GM21528 (cell line): ENCODE measurements around the gene CRYZ.
"Not testable (repeated sequence)": the region's sequence is repeated elsewhere in the genome, so short reads cannot be mapped to it uniquely, and the experiment has no call there.

Experiments used
- ATAC-seq: cut with Tn5 transposase; IDR thresholded peaks from one replicate; pipeline ENCODE4 v1.9.1; 2021; ENCODE audit warnings: mild to moderate bottlenecking, moderate library complexity; ENCODE audit not compliant: unreplicated experiment, low FRiP score

Gene CRYZ

GRCh38 chr1:74732960-74733603 lies at the start of gene CRYZ, which contains the start of gene TYW3:
Gene CRYZ, minus strand, starts transcription at chr1:74733050. Its CDS starts 8,229 bp downstream, at chr1:74724821.
Gene TYW3, plus strand, starts transcription at chr1:74733152. Its CDS starts 93 bp downstream, at chr1:74733245.
- ATAC-seq = peak; percentile 75

GRCh38 chr1:74780594-74780993 lies 47.7 kb upstream of the CRYZ start:
- ATAC-seq = no peak

GRCh38 chr1:74779750-74780149 lies 46.9 kb upstream of the CRYZ start:
- ATAC-seq = no peak

GRCh38 chr1:74777525-74777924 lies 44.7 kb upstream of the CRYZ start:
- ATAC-seq = no peak

GRCh38 chr1:74775735-74776134 lies 42.9 kb upstream of the CRYZ start:
- ATAC-seq = no peak

- no peak for ATAC-seq
Measured at GRCh38 chr1:74773582-74773981, 40.7 kb upstream of the CRYZ start.

GRCh38 chr1:74772945-74773344 lies 40.1 kb upstream of the CRYZ start:
- no peak for ATAC-seq

GRCh38 chr1:74771913-74772515 lies 39.2 kb upstream of the CRYZ start:
- ATAC-seq = no peak

- no peak for ATAC-seq
Measured at GRCh38 chr1:74767490-74767889, 34.6 kb upstream of the CRYZ start.

- no peak for ATAC-seq
Measured at GRCh38 chr1:74766579-74766978, 33.7 kb upstream of the CRYZ start.

- no peak for ATAC-seq
Measured at GRCh38 chr1:74763807-74764206, 31.0 kb upstream of the CRYZ start.

- ATAC-seq = not testable (repeated sequence)
Measured at GRCh38 chr1:74756650-74757049, 23.8 kb upstream of the CRYZ start.

GRCh38 chr1:74755475-74755874 lies 22.6 kb upstream of the CRYZ start:
- no peak for ATAC-seq

GRCh38 chr1:74753104-74753503 lies 20.3 kb upstream of the CRYZ start:
- no peak for ATAC-seq

GRCh38 chr1:74748960-74749359 lies 16.1 kb upstream of the CRYZ start:
- no peak for ATAC-seq

GRCh38 chr1:74745247-74745646 lies 12.4 kb upstream of the CRYZ start:
- not testable (repeated sequence) for ATAC-seq

- ATAC-seq = not testable (repeated sequence)
Measured at GRCh38 chr1:74740307-74740980, 7.6 kb upstream of the CRYZ start.

- ATAC-seq = no peak
Measured at GRCh38 chr1:74737333-74737732, 4.5 kb upstream of the CRYZ start.

- peak; percentile 63 for ATAC-seq
Measured at GRCh38 chr1:74733604-74734484, 994 bp upstream of the CRYZ start.

GRCh38 chr1:74732071-74732946 lies 541 bp downstream of the CRYZ start:
- peak; percentile 18 for ATAC-seq
